ENCODE data around the gene TENM4.

Gene TENM4

DNA sequence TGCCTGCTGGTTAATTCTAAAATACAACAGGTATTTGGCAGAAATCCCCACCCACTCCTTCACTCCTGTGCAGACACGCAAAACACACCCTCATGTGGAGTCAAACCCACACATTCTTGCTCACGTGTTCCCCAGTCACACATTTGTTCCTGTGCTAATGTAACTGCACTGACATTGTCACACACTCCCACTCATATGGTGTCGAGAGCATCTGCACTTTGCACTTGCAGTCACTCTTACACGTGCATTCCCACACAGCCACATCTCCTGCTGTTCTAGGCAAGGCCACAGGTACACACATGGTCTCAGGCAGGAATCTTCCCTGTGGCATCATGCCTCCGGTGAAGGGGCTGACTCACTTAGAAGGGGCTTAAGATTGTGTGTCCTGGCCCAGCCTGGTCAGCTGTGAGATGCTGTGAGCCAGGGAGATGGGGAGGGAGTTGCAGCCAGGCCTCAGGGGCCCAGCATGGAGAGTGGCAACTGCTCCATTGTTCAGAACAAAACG, 395.0 kb downstream of the TENM4 start:
- peak in 1 of 2 donors; percentile 13 for DNase-seq

DNA sequence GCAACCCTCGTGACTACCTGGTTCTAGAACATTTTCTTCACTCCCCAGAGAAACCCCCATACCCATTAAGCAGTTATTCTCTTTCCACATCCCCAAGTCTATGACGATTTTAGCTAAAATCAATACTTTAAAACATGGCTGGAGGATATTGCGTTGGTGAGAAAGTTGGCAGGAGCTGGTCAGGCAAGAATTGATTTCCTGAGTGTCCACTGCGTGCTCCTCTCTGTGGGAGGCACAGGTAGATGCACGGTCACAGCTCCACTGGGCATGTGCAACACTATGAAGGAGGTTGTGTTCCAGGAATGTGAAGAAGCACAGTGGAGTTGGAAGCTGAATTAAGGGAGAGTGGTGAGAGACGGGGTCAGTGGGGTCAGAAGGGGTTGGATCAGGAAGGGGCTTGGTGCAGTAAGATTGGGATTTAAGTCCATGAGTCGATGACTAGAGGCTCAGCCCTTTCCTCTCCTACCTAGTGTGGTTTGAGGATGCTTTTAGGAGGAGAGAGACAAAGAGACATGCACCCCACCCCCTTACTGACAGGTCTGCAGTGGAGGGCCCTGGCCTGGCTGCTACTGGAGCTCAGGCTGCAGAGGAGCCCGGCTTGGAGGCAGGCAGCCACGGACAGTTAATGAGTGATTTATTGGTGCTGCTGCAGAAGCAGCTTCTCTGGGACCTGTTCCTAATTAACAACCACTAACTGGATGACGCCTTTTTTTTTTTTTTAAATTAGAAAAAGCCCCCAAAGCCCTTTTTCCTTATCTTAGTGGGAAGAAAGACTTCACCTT, 395.6 kb downstream of the TENM4 start:
- DNase-seq: no peak

- no peak for DNase-seq
These were observed 396.6 kb downstream of the TENM4 start for GRCh38 chr11:79044201-79044600.

GRCh38 chr11:79043726-79044125, 397.1 kb downstream of the TENM4 start:
- no peak for DNase-seq

DNA sequence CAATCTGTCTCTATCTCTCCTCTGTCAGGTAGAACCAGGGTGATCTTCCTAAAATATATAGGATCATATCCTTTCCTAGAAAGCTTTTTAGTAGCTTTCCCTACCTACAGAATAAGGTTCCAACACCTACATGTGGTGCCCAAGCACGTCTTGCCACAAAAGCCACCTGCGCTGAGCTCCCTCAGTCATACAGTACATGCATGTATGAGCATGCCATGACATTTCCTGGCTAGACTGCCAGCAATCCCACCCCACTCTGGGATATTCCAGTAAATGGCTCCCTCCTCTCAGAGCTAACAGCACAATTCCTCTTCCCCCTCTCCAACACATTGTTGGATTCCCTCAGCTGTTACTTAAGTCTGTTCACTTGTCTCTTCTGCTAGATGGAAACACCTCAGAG, 398.0 kb downstream of the TENM4 start:
- DNase-seq: no peak

DNA sequence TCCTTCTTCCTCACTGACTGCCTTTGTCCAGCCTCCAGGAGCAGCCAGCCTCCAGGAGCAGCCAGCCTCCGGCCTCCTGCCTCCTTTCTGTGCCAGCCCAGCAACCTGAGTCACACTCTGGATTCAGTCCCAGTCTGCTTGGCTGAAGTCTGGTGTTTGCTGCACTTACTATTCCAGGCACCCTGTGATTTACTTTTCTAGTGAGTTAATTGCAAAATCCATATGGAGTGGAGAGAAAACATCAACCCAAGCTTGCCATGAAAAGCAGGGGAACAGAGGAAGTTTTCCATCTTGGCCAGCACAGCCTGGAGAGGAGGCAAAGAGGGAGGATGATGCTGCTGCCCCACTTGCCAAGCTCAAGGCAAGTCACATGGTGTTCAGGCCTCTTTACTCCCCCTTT, 400.5 kb downstream of the TENM4 start:
- DNase-seq: no peak

DNA sequence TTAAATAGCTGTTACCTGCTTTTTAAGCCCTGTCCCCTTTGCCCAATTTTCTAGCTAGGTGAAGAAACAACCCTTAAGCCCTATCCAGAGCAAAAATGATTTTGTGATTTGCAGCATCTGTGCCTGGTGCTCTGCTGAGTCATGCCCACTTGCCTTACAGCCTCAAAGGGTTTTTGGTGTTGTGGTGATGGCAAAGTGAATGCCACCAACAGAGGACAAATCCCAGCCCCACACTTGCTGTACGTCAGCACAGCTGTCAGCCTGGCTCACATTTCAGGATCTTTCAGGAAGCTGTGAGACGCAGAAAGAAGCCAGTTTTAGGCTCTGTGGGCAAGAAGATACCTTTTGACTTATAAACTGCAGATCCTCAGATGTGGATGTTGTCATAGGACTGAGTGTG, 401.7 kb downstream of the TENM4 start:
- no peak for DNase-seq

- no peak for DNase-seq
These were observed 404.9 kb downstream of the TENM4 start for GRCh38 chr11:79035881-79036280.

GRCh38 chr11:79033833-79034232, 407.0 kb downstream of the TENM4 start:
- no peak for DNase-seq

DNA sequence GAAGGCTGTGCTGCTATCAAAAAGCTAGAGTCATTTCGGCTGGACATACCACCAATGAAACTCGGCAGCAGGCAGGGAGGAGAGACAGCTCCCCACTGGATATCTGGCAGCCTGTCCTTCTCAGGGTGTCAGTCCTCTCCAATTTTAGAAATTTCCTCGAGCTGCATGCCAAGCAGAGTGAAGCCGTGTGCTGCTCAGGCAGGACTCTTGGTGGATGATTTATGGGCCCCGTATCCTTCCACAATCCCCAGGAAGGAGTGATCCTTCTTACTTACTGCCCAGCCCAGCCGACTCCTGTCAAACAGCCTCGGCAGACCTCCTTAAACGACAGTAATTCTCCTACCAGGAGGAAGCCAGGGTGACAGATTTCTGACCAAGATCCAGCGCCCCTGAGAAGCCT, 410.4 kb downstream of the TENM4 start:
- DNase-seq: no peak

DNA sequence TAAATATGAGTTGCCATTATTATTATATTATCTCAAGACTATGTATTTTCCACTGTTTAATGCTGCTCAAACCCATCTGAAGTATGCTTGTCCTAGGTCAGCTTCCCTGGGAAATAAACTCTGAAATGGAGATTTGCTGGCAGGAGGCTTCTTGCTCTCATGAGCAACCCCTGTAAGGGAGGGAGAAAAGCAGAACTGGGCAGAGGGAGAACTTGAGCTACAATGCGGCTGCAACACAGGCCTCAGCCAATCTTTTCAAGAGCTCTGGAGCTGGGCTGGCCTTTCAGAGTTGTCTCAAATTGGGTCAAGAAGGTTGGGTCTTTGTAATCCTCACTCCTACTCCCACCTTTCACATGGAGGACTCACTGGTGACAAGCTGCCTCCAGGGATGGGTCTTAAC, 412.6 kb downstream of the TENM4 start:
- peak in 1 of 2 donors; percentile 25 for DNase-seq

DNA sequence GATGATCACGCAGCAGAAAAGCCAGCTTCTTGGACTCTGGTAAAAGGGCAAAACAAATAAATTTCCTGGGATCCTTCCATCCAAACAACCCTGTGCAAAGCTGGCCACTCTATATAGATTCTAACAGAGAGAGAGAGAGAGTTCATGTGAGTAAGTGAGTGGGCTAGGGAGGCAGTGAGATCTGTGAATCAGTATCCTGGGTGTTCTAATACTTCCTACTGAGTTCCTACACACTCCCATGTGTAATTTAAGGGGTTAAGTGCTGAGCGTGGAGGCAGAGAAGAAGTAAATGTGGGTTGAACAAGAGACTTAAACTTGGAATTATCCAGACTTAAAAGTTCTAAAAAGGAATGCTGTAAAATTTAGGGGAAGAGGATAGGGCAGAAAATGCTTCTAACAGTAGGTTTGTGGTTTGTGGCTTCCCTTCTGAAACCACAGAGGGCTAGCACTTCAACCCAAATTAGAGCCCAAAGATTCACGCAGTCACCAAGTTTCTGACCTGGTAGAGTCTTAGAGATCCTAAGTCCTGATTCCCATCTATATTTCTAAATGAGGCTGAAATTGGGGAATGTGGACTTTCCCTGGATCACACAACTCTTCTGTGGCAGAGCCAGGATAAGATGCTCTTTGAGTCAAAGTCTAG, 413.9 kb downstream of the TENM4 start:
- no peak for DNase-seq

DNA sequence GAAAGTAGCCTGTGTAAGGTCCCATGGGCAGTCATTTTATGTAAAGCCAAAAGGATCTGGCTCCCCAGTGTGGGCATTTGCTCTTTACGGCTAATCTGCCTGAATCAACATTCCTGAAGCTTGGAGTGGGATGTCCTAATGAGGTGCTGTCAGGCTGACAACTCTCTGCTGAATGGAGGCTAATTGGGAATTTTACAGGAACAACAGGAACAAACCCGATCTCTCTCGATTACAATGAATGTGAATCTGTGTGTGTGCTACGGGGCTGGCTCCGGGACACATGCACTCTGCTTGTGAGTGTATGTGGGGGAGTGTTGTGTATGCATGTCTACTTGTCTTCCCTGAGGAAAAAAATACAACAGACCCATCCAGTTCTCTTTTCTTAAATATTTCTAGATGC, 415.2 kb downstream of the TENM4 start:
- DNase-seq: no peak

DNA sequence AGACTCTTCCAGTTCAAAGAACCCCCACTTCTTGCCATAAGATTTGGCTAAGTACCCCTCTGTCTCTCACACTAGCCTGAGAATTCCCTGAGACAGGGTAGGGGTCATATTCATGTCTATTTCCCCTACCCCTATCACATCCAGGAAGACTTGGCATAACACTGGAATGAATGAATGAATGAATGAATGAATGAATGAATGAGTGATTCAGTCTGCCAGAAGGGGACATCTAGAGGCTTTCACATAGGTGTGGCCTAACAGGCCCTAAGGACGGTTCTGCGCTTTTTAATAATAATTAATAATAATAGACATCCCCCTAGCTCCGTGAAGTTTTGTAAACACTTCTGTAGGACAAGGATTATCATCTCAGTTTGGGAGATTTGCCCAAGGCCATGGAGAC, 415.7 kb downstream of the TENM4 start:
- no peak for DNase-seq

DNA sequence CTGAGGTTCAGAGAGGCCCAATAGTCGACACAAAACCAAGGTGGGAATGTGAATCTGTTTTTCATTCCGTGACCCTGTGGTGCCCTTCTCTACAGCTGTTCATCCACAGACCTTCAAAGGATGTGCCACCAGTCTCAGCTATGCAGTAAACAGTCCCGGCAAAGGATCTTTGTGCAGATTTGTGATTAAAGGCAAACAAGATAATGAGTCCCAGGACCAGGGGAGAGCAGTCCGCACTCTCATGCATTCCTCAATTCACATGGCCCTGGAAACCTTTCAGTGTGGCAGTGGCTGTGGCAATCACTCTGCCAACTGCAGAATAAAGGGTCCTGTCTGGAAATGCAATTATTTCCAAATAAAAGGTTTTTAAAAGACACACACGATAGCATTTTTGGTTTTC, 418.6 kb downstream of the TENM4 start:
- DNase-seq: no peak

DNA sequence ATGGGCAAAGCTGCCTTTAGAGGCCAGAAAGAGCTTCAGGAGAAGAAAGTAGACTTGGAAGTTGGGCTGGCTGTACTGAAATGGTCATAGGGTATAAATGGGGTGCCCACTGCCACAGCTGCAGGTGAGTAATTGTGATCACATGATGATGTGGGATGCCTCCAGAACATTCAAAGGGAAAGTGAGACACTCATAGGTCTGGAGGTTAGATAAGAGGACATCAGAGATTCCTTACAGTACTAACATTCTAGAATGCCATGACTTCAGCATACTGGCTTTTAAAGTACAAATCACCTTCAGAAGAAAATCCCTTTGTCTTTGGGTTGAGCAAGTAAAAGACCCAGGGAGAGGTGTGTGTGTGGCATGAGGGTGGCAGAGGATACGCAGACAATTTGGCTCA, 419.2 kb downstream of the TENM4 start:
- no peak for DNase-seq

- no peak for DNase-seq
These were observed 420.9 kb downstream of the TENM4 start for GRCh38 chr11:79019975-79020374.

DNA sequence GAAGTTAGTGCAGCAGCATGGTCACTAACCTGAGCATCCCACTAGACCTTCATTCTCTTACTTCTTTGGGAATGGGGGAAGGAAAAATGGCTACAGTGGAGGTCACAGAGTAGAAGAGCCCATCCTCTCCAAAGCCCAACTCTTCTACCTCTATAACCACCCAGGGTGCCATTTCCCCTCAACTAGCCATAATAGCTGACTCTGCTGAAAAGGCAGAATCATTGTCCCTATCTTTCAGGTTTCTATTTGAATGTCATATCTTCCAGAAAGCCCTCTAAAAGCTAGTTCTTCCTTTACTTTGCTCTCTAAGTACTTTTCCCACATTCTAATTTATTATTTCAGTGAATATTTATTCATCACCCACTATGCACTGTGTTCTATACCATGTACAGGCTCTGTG, 421.6 kb downstream of the TENM4 start:
- DNase-seq: no peak

DNA sequence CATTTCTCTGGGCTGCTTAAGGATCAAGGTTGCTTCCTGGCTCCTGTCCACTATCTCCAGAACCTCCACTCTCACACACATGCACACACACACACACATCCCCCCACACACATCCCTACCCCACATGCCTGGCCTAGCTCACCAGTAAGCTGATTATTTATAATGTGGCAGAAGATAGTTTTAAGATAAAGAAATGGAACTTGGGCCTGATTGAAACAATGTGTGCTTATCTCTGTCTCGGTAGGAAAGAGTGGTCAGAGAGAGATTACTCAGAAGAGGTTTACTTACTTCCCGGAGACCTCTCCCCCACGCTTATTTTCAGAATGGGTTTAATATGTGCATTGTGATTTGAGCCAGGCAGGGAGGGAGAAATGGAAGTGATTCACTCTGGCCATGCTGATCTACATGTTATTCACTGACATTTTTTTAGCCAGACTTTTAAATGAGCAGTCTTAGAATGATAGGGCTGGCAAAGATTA, 422.4 kb downstream of the TENM4 start:
- DNase-seq: no peak

- no peak for DNase-seq
These were observed 423.0 kb downstream of the TENM4 start for GRCh38 chr11:79017811-79018210.

DNA sequence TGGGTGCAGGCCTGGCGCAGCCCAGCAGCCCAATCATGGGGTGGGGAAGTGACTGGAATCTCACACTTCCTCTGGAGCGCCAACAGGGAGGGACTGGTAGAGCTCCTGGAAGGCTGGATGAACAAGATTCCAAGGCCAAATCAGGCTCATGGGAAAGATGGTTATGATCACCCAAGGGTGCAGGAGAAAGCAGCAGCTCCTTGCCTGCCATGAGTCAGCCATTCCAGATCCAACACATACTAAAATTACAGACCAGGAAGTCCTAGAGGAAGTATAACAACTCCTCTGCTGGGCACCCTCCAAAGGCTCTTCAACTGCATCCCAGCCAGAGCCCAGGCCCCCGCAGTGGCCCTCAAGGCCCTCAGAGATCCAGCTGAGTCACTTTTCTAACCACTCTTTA, 427.3 kb downstream of the TENM4 start:
- DNase-seq: no peak

DNA sequence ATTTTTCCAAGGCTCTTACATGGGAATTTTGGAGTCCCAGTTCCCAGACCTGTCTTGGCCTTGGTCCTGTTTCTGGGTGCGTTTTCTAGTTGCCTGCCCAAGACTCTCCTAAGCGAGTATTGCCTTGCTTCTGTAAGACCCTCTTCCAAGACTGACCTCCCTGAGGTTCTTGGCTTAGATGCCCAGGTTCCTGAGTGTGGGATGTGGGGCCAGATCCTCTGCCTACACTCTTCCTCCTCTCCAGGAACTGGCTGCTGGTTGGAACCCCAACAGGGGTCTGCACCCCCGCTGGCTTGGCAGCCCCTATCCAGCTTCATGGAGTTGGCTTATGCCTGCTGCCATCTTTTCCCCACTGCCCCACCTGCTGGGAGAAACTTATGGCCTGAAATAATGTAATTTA, 429.5 kb downstream of the TENM4 start:
- no peak for DNase-seq

DNA sequence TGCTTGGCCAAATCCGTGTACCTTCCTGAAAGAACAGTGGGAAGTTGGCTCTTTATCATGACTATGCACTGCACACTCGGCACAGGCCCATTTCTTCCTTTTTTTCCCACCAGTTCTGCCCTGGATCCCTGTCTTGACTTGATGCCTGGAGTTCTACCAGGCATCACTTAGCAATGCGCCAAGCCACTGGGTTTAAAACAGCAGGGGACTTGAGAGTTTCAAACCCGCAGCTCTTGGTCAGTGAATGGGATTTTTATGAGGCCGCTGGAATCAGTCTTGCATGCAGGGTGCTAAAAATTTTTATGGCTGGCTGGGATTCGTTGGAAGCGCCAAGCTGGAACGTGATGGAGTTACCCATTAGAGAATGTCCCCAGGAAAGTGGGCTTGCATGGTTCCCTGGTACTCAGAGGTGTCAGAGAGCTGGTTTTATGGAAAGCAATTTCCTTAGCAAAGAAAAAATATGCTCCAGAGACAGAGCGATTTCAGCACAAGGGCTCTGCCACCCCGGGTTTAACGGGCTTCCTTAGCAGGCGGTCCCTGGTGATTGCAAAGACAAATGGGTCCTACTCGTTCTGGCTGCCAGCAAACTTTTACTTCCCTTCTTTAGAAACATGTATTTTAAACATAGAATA, 432.9 kb downstream of the TENM4 start:
- DNase-seq: no peak

DNA sequence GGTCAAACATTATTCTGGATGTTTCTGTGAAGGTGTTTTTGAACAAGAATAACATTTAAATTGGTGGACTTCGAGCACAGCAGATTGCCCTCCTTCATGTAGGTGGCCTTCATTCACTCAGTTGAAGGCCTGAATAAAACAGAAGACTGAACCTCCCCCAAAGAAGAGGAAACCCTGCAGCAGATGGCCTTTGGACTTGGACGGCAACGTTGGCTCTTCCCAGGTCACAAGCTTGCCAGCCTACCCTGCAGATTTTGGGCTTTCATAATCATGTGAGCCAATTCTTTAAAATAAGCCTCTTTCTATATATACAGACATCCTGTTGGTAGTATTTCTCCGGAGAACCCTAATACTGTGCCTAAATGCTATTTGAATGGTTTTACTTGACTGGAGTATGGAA, 434.0 kb downstream of the TENM4 start:
- DNase-seq: no peak
